GM19025 (cell line): Measurements from ENCODE around the gene SUV39H2.
"Not testable (repeated sequence)": the region's sequence is repeated elsewhere in the genome, so short reads cannot be mapped to it uniquely, and the experiment has no call there.

Experiments used
- ATAC-seq: cut with Tn5 transposase; IDR thresholded peaks from one replicate; pipeline ENCODE4 v1.9.1; 2021; ENCODE audit warnings: mild to moderate bottlenecking, low read depth, moderate library complexity; ENCODE audit not compliant: unreplicated experiment

The SUV39H2 gene, protein sequence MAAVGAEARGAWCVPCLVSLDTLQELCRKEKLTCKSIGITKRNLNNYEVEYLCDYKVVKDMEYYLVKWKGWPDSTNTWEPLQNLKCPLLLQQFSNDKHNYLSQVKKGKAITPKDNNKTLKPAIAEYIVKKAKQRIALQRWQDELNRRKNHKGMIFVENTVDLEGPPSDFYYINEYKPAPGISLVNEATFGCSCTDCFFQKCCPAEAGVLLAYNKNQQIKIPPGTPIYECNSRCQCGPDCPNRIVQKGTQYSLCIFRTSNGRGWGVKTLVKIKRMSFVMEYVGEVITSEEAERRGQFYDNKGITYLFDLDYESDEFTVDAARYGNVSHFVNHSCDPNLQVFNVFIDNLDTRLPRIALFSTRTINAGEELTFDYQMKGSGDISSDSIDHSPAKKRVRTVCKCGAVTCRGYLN

DNA sequence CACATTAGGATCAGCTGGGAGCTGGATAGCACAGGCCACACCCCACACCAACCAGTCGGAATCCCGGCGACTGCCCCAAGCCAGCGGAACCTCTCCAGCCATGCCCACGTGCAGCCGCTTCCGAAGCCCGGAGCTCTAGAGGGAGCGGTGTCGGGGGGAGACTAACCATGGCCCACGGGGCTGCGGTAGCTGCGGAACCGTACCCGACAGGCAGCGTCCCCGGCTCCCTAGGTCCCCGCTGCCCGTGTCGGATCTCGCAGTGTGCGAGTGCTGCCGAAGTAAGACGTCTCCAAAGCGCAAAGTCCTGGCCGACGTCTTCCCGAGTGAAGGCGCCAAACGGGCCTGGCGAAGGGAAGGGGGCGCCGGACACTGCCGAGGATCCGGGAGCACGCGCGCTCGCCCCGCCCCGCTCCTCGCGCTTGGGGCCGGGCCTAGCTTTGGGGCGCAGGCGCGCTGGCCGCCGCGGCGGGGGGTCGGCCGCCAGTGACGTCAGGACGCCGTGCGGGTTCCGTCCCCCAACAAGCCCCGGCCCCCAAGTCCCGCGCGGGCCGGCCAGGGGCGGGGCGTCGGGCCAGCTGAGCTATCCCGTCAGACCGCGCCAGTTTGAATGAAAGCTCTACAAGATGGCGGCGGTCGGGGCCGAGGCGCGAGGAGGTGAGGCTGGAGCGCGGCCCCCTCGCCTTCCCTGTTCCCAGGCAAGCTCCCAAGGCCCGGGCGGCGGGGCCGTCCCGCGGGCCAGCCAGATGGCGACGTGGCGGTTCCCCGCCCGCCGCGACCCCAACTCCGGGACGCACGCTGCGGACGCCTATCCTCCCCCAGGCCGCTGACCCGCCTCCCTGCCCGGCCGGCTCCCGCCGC, at the start of gene SUV39H2:
SUV39H2 (plus strand) TSS at position 601 of the 858 bp plus-strand sequence; CDS start at position 624, 23 bp downstream.
- peak; percentile 93 for ATAC-seq

DNA sequence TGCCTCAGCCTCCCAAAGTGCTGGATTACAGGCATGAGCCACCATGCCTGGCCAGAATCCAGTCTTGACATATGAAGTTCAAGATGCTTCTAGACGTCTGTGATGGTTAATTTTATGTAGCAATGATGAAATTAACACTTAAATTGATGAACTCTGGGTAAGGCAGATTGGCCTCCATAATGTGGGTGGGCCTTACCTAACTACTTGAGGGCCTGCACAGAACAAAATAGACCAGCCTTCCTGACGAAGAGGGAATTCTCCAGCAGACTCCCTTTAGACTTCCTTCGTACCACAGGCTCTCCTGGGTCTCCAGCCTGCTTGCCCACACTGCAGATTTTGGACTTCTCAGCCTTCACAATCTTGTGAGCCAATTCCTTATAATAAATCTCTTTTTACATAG, 45.6 kb upstream of the SUV39H2 start:
- no peak for ATAC-seq

DNA sequence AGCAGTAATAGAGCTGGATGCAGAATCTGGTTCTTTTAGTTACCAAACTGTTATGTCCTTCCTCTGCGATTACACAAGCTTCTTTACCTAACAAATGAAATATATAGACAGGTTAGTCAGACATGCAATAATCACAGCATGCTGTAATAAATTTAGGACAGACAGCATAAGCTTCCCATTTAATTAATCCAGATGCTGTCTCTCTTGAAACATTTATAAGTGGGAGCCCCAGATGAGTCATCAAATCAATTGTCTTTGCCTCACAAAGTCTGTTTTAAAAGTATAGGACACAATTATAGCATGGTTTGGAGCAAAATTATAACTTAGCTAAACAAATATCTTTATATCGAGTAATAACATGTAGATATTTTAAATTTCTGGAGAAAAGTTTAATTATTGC, 42.5 kb upstream of the SUV39H2 start:
- no peak for ATAC-seq

DNA sequence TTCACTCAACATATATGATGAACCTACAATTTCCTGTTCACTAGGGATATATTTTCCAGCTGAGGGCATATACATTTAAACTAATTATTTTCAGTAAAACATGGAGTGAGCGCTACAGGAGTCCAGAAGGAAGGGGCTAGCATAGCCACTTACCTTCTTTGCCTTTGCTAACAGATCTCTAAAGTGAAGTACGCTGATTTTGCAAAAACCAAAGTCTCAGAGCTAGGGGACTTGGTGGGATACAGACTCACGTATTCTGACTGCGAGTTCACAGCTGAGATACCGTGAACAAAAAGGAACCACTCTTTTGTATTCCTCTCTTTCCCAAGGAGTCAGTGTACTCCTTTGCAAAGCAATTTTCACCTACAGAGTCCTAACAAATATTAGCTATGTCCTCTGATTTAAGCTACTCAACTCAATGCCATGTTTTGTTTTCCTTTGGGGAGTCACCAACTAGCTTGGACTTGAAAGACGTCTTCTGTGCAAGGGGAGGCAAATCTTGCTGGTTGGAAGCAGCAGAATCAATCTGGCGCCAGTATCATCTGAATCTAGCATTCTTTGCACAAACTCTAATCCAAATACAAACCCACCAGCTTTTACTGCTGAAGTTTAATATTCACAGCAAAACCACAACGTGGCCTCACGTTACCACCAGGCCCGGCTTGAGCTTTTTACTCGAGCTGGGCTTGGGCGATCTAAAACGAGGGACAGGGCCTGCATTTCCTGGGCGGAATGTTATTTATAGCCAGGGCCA, 41.5 kb upstream of the SUV39H2 start:
- no peak for ATAC-seq

DNA sequence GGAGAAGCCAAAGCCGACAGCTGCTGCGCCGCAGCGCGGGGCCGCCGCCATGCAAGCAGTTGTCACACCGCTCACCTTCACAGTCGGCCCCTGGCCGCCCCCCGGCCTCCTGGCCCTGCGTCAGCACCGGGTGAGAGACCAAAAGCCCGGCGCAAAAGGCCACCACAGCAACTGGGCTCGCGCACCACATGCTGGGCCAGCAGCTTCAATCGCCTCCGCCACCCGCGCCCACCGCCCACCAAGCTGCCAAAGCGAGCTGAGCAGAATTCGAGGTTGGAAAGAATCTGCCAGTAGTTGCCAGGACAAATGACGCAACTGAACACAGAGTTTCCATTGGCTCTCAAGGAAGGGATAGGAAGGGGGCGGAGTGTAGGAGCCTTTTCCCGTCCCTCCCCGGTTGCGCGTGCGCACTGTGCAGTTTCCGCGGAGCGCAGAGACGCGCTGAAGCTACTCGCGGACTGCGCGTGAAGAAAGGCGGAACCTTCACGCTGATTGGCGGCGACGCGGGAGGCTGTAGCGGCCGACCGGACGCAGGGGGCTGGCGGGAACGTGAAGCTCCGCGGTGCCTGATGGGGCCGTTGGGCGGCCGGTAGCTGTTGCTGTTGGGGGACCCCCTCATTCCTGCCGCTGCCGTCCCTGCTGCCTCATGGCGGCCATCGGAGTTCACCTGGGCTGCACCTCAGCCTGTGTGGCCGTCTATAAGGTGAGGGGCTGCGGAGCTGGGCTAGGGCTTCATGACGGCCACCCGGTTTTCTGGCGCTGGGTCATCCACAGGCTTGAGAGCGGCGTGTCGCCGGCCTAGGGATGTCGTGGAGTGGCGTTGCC, 40.7 kb upstream of the SUV39H2 start, which contains the start of the genes CDNF, HSPA14 and MSANTD7:
CDNF (minus strand) TSS at position 281 of the 825 bp plus-strand sequence; CDS start at position 190, 91 bp downstream.
HSPA14 (plus strand) TSS at position 550 of the 825 bp plus-strand sequence; CDS start at position 647, 97 bp downstream.
MSANTD7 (plus strand) TSS at position 550 of the 825 bp plus-strand sequence. CDS start 3,979 bp downstream, outside the sequence.
- peak; percentile 98 for ATAC-seq

DNA sequence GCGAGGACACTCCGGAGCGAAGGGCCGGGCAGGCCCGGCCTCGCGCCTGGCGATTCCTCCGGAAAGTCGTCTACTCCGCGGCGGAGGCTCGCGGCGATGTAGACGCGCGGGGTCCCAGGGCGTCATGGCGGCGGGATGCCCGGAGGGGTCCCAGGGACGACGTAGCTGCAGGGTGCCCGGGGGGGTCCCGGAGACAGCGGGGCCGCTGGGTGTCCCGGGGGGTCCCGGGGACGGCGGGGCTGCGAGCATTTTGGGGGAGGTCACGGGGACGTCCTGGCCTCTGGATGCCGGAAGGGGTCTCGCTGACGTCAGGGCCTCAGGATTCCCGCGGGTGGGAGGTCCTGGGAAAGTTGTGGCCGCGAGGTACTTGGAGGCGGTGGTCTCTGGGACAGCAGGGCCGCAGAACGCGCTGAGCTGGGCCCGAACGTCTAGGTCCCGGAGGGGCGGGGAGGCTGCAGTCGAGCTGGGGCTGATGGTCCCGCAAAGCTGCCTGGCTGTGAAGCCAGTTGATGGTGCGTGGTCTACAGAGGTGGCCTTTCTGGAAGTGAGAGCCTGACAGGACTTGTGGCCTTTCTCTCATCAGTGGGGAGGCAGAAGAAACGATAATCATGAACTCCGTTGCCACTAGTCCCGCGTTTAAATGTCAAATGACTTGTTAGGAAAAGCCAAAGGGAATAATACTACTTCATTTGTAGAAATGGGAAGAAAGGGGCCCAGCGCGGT, 39.9 kb upstream of the SUV39H2 start:
- ATAC-seq, result no peak

DNA sequence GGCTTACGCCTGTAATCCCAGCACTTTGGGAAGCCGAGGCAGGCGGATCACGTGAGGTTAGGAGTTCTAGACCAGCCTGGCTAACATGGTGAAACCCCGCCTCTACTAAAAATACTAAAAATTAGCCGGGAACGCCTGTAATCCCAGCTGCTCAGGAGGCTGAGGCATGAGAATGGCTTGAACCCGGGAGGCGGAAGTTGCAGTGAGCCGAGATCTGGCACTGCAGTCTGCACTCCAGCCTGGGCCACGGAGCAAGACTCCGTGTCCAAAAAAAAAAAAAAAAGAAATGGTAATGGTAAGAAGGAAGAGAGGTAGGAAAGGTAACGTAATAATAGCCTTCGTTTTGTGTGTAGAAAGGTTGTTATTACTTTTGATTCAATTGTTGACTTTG, 39.4 kb upstream of the SUV39H2 start:
- no peak for ATAC-seq

DNA sequence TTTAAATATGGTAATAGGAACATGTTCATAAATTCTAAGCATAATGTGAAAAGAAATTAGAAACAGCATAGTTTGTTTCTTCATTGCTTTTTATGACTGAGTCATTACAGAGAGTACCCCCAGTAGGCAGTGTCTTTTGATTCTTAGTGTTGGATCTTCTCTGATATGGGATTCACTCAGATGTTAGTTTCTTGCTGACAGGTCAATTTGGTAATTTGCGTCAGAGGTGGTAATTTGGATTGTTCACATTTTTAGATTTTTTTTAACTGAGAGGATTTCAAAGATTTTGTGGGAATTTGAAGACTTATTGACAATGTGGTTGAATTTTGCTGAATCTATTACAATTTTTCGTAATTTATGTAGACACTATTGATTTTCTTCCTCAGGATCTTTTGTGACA, 38.5 kb upstream of the SUV39H2 start:
- ATAC-seq, result no peak

DNA sequence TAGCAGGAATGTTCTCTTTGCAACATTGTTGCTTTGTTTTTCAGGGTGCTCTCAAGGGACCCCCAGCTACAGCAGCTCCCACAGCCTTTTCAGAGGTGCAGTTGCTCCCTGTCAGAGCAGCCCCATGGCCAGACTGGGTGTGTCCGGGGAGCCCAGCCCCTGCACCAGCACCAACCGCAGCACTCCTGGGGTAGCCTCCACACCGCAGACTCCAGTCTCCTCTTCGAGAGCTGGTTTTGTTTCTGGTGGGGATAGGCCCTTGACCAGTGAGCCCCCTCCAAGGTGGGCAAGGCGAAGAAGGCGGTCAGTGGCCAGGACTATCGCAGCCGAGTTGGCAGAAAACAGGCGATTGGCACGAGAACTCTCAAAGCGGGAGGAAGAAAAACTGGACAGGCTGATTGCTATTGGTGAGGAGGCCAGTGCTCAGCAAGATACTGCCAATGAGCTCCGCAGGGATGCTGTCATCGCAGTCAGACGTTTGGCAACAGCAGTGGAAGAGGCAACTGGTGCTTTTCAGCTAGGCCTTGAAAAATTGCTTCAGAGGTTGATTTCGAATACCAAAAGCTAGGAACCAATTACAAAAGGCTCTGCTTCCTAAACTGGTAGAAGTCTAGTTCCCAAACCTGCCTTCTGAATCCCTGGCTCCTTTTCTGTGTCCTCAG, 35.2 kb upstream of the SUV39H2 start:
- ATAC-seq, result no peak

DNA sequence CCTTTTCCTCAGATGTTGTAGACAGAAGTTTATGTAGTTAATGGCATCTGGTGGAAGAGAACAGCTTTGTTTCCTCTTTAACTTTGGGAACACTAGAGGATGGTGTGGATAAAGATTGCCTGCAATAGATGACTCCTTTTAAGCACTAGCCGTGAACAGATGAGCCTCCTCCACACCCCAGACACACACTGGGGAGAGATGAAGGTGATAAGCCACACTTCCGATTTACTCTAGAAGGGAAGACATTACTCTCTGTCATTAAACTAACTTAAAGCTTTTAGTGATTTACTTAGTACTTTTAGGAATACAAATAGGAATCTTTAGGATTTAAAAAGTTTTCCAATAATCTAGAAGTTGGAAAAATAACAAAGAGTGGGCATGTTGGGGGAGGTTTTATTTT, 33.7 kb upstream of the SUV39H2 start:
- no peak for ATAC-seq

DNA sequence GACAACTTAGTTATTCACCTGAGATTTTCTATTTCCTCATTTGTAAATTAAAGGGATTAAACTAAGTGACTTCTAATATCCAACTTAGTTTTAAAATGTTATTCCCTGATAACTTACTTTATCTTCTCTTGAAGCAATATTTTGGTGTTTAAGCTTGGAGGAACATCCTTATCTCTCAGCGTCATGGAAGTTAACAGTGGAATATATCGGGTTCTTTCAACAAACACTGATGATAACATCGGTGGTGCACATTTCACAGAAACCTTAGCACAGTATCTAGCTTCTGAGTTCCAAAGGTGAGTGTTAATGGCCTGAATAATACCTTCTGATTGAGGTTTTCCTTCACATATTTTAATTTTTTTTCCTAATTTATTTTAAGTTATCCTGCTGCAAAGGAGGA, 26.4 kb upstream of the SUV39H2 start:
- ATAC-seq, result no peak

DNA sequence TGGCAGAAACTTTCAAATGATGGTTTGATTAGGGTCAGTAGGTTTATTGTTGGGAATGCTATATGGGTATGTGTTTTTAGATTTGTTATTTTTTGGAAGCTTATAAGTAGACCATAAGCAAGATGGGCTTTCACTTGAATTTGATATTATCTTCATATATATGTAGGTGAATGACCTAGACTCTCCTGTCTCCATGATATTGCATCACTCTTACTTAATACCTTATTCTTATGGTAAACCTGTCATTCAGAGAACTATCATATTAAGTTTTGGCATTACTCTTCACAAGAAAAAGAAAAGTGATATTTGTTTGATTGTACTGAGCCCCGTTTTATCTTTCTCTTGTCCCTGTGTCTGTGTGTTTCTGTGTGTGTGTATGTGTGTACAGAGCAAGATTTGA, 23.2 kb upstream of the SUV39H2 start:
- ATAC-seq, result no peak

DNA sequence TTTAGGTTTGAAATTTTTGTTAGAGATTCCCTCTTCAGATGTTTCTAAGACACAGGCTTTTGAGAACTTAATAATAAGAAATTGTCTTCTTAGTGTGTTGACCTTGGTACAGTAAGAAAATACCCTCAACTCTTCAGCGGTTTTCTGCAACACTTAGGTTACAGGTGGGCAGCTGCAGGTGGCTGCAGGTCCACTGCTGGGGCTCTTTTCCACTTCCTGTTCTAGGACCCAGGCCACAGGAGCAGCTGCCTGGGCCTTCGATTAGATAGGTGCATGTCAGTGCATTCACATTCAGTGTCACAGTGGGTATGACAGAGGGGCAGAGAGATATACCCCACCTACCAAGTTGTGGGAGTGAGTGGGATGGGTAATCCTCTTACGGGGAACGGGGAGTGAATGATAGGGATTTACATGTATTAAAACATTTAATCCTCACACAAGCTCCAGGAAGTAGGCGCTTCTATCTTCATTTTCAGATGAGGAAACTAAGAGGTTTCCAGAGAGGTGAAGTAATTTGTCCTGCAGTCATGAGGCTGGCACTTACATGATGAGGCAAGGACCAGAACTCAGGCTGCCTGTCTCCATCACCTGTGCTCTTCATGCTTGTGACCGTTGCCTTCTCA, 20.2 kb upstream of the SUV39H2 start:
- no peak for ATAC-seq

DNA sequence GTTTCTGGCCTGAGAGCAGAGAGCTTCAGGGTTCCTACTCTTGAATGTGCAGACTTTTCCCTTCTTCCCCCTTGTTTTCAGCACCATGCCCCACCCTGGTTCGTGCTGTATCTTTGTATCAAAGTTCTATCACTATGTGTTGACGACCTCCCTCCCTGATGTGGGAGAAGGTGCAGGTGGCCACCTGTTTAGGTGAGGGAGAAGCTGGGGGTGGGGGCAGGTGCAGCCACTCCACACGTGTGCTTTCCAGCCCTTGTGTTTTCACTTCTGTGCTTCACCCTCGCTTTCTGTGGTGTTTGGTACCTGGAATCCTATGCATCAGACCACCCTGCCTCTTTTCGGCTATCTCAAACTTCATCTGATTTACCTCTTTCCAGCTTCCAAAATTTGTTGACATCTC, 19.6 kb upstream of the SUV39H2 start:
- ATAC-seq, result no peak

DNA sequence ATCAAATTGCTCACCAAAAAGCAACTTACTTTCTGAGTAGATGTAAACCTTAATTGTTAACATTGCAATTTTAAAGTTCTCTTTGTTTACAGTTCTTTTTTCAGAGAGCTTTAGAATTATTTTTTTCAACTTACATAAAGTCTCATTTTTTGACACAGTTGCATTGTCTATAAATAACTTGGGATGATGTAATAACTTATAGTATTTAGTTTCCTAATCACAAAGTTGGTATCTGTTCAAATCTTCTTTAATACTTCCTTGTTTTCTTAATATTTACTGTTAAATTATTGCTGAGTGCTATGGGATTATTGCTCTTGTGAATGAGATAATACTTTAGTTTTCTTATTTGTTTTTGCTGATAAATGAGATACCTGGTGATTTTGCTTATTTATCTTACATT, 18.9 kb upstream of the SUV39H2 start:
- no peak for ATAC-seq

DNA sequence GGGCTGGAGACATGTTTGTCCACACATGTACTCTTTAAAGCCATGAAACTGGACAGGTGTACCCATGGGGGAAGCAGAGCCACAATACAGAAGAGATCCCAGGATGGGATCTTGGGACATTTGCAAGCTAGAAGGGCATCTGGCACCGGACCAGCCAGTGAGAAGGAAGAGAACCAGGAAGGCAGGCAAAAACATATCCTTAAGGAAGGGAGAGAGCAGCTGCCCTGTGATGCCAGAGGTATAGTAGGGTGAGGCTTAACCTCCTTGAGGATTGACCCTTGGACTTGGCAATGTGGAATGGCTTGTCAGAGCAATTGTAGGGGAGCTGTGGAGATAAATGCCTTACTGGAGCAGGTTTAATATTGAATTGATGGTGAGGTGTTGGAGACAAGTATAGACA, 17.9 kb upstream of the SUV39H2 start:
- no peak for ATAC-seq

DNA sequence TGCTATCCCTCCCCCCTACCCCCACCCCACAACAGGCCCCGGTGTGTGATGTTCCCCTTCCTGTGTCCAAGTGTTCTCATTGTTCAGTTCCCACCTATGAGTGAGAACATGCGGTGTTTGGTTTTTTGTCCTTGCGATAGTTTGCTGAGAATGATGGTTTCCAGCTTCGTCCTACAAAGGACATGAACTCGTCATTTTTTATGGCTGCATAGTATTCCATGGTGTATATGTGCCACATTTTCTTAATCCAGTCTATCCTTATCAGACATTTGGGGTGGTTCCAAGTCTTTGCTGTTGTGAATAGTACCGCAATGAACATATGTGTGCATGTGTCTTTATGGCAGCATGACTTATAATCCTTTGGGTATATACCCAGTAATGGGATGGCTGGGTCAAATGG, 14.2 kb upstream of the SUV39H2 start:
- not testable (repeated sequence) for ATAC-seq

DNA sequence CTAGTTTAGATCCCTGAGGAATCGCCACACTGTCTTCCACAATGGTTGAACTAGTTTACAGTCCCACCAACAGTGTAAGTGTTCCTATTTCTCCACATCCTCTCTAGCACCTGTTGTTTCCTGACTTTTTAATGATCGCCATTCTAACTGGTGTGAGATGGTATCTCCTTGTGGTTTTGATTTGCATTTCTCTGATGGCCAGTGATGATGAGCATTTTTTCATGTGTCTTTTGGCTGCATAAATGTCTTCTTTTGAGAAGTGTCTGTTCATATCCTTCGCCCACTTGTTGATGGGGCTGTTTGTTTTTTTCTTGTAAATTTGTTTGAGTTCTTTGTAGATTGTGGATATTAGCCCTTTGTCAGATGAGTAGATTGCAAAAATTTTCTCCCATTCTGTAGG, 13.8 kb upstream of the SUV39H2 start:
- not testable (repeated sequence) for ATAC-seq
